Activated naive CD8-positive, alpha-beta T cell treated with anti-CD3 and anti-CD28 coated beads for 36 hours (primary cell): ENCODE measurements around the gene UNC119. TPM values are rescaled to one million over a fixed set of nuclear protein-coding genes. Genes with fewer than 3 reads are reported as not detected.

Experiments used
- DNase-seq: peaks from one replicate; pipeline ENCODE4 v3.0.0; 2021
- H3K27ac Mint-ChIP-seq: one replicate; pipeline ENCODE4 v1.8.0; 2022; ENCODE audit warnings: mild to moderate bottlenecking, moderate library complexity, mixed read lengths
- H3K27me3 Mint-ChIP-seq: one replicate; pipeline ENCODE4 v1.8.0; 2022; ENCODE audit warnings: mild to moderate bottlenecking, mixed read lengths
- H3K36me3 Mint-ChIP-seq: one replicate; pipeline ENCODE4 v1.8.0; 2021; ENCODE audit warnings: mild to moderate bottlenecking, mixed read lengths
- H3K4me1 Mint-ChIP-seq: one replicate; pipeline ENCODE4 v1.8.0; 2021; ENCODE audit warnings: mixed read lengths
- H3K4me3 Mint-ChIP-seq: one replicate; pipeline ENCODE4 v1.8.0; 2022; ENCODE audit warnings: mild to moderate bottlenecking, moderate library complexity, mixed read lengths
- H3K9me3 Mint-ChIP-seq: one replicate; pipeline ENCODE4 v1.8.0; 2022; ENCODE audit warnings: mixed read lengths
- total RNA-seq, 2 experiments: library from RNA; stranded (reverse); gene quantifications; one replicate each; pipeline ENCODE4 v1.2.3, GENCODE V29; 2021

Gene UNC119
- total RNA-seq, 2 experiments from 2014 or later, result 31.5 to 34.3 TPM

GRCh38 chr17:28554565-28554964 lies 2.1 kb upstream of the UNC119 start:
- H3K4me1 Mint-ChIP-seq, result peaks cover 30% of the 10 kb centered on the region
- H3K27me3 Mint-ChIP-seq, result no peaks in the 10 kb centered on the region
- H3K9me3 Mint-ChIP-seq, result no peaks in the 10 kb centered on the region
- H3K36me3 Mint-ChIP-seq, result peaks cover 10% of the 10 kb centered on the region
- no peak for DNase-seq
- no peak overlapping the region for H3K4me3 Mint-ChIP-seq
- H3K27ac Mint-ChIP-seq, result peak overlapping the region; percentile 10

GRCh38 chr17:28553000-28553505 lies 629 bp upstream of the UNC119 start:
- Mint-ChIP-seq H3K27ac (peak overlapping the region; percentile 57), H3K4me3 (peak overlapping the region; percentile 80), H3K36me3 (peaks cover 10% of the 10 kb centered on the region), H3K9me3 (no peaks in the 10 kb centered on the region), H3K27me3 (no peaks in the 10 kb centered on the region), H3K4me1 (peaks cover 44% of the 10 kb centered on the region)
- no peak for DNase-seq

GRCh38 chr17:28551421-28552175 lies 826 bp downstream of the UNC119 start:
- DNase-seq, result no peak
- Mint-ChIP-seq H3K9me3 (no peaks in the 10 kb centered on the region), H3K27me3 (no peaks in the 10 kb centered on the region), H3K4me3 (peak overlapping the region; percentile 89), H3K4me1 (peaks cover 47% of the 10 kb centered on the region), H3K27ac (peak overlapping the region; percentile 42), H3K36me3 (peaks cover 13% of the 10 kb centered on the region)

- no peaks in the 10 kb centered on the region for H3K27me3 Mint-ChIP-seq
- H3K4me1 Mint-ChIP-seq, result peaks cover 47% of the 10 kb centered on the region
- no peaks in the 10 kb centered on the region for H3K9me3 Mint-ChIP-seq
- peak overlapping the region; percentile 89 for H3K4me3 Mint-ChIP-seq
- peak overlapping the region; percentile 36 for H3K27ac Mint-ChIP-seq
- no peak for DNase-seq
- peaks cover 12% of the 10 kb centered on the region for H3K36me3 Mint-ChIP-seq
Observed at GRCh38 chr17:28550858-28551257, 1.6 kb downstream of the UNC119 start.

GRCh38 chr17:28549236-28550132 lies 2.9 kb downstream of the UNC119 start:
- H3K9me3 Mint-ChIP-seq, result no peaks in the 10 kb centered on the region
- no peaks in the 10 kb centered on the region for H3K27me3 Mint-ChIP-seq
- H3K4me1 Mint-ChIP-seq, result peaks cover 47% of the 10 kb centered on the region
- peak; percentile 68 for DNase-seq
- H3K36me3 Mint-ChIP-seq, result peaks cover 12% of the 10 kb centered on the region
- peak overlapping the region; percentile 85 for H3K27ac Mint-ChIP-seq
- peak overlapping the region; percentile 50 for H3K4me3 Mint-ChIP-seq

- H3K4me3 Mint-ChIP-seq, result peak overlapping the region; percentile 22
- no peaks in the 10 kb centered on the region for H3K9me3 Mint-ChIP-seq
- H3K27ac Mint-ChIP-seq, result peak overlapping the region; percentile 85
- DNase-seq, result no peak
- peaks cover 43% of the 10 kb centered on the region for H3K4me1 Mint-ChIP-seq
- peaks cover 6% of the 10 kb centered on the region for H3K36me3 Mint-ChIP-seq
- no peaks in the 10 kb centered on the region for H3K27me3 Mint-ChIP-seq
Observed at GRCh38 chr17:28548417-28549130, 3.9 kb downstream of the UNC119 start.

- no peaks in the 10 kb centered on the region for H3K9me3 Mint-ChIP-seq
- DNase-seq, result peak; percentile 75
- H3K4me3 Mint-ChIP-seq, result peak overlapping the region; percentile 22
- H3K36me3 Mint-ChIP-seq, result peaks cover 5% of the 10 kb centered on the region
- H3K27me3 Mint-ChIP-seq, result no peaks in the 10 kb centered on the region
- H3K27ac Mint-ChIP-seq, result peak overlapping the region; percentile 80
- peaks cover 41% of the 10 kb centered on the region for H3K4me1 Mint-ChIP-seq
Observed at GRCh38 chr17:28547623-28548416, 4.6 kb downstream of the UNC119 start.

- H3K9me3 Mint-ChIP-seq, result no peaks in the 10 kb centered on the region
- no peak for DNase-seq
- peaks cover 39% of the 10 kb centered on the region for H3K4me1 Mint-ChIP-seq
- no peak overlapping the region for H3K4me3 Mint-ChIP-seq
- peak overlapping the region; percentile 80 for H3K27ac Mint-ChIP-seq
- peaks cover 5% of the 10 kb centered on the region for H3K36me3 Mint-ChIP-seq
- H3K27me3 Mint-ChIP-seq, result no peaks in the 10 kb centered on the region
Observed at GRCh38 chr17:28547096-28547622, 5.3 kb downstream of the UNC119 start.

- H3K27ac Mint-ChIP-seq, result no peak overlapping the region
- H3K4me1 Mint-ChIP-seq, result peaks cover 32% of the 10 kb centered on the region
- H3K36me3 Mint-ChIP-seq, result peaks cover 5% of the 10 kb centered on the region
- H3K27me3 Mint-ChIP-seq, result no peaks in the 10 kb centered on the region
- no peak for DNase-seq
- H3K9me3 Mint-ChIP-seq, result no peaks in the 10 kb centered on the region
- H3K4me3 Mint-ChIP-seq, result no peak overlapping the region
Observed at GRCh38 chr17:28545787-28546415, 6.5 kb downstream of the UNC119 start.

- Mint-ChIP-seq H3K27ac (no peak overlapping the region), H3K9me3 (no peaks in the 10 kb centered on the region)
Observed at GRCh38 chr17:28545141-28545503, 7.3 kb downstream of the UNC119 start.

GRCh38 chr17:28544402-28545140 lies 7.9 kb downstream of the UNC119 start:
- Mint-ChIP-seq H3K9me3 (no peaks in the 10 kb centered on the region), H3K27ac (no peak overlapping the region), H3K4me1 (peaks cover 19% of the 10 kb centered on the region), H3K36me3 (peaks cover 5% of the 10 kb centered on the region), H3K27me3 (no peaks in the 10 kb centered on the region), H3K4me3 (no peak overlapping the region)
- DNase-seq, result no peak

More at GRCh38 chr17:28545141-28545503, 7.3 kb downstream of the UNC119 start:
- DNase-seq, result no peak
- peaks cover 25% of the 10 kb centered on the region for H3K4me1 Mint-ChIP-seq
- no peaks in the 10 kb centered on the region for H3K27me3 Mint-ChIP-seq
- H3K4me3 Mint-ChIP-seq, result no peak overlapping the region
- peaks cover 5% of the 10 kb centered on the region for H3K36me3 Mint-ChIP-seq

- Mint-ChIP-seq H3K4me3 (no peak overlapping the region), H3K4me1 (no peaks in the 10 kb centered on the region), H3K9me3 (no peaks in the 10 kb centered on the region), H3K36me3 (peaks cover 1% of the 10 kb centered on the region), H3K27ac (no peak overlapping the region), H3K27me3 (no peaks in the 10 kb centered on the region)
- no peak for DNase-seq
Observed at GRCh38 chr17:28541439-28541838, 11.0 kb downstream of the UNC119 start.

GRCh38 chr17:28540231-28540630 lies 12.2 kb downstream of the UNC119 start:
- Mint-ChIP-seq H3K4me1 (no peaks in the 10 kb centered on the region), H3K36me3 (no peaks in the 10 kb centered on the region), H3K27ac (no peak overlapping the region), H3K9me3 (no peaks in the 10 kb centered on the region), H3K4me3 (no peak overlapping the region), H3K27me3 (no peaks in the 10 kb centered on the region)
- DNase-seq, result no peak
